HG03135 (cell line): ENCODE data around the gene RPS21.

Experiments used
- ATAC-seq: cut with Tn5 transposase; IDR thresholded peaks from one replicate; pipeline ENCODE4 v1.9.1; 2021; ENCODE audit warnings: mild to moderate bottlenecking, moderate library complexity; ENCODE audit not compliant: unreplicated experiment

The RPS21 gene

GRCh38 chr20:62393830-62394229 is 6.9 kb downstream of the RPS21 start:
- ATAC-seq = no peak

GRCh38 chr20:62394248-62395245 is 7.6 kb downstream of the RPS21 start:
- no peak for ATAC-seq

GRCh38 chr20:62395311-62396242 is 8.7 kb downstream of the RPS21 start:
- no peak for ATAC-seq

- ATAC-seq = no peak
Measured at GRCh38 chr20:62396367-62397239, 9.7 kb downstream of the RPS21 start.

GRCh38 chr20:62398120-62398821 is 11.4 kb downstream of the RPS21 start:
- no peak for ATAC-seq

GRCh38 chr20:62400021-62400420 is 13.1 kb downstream of the RPS21 start:
- no peak for ATAC-seq

- ATAC-seq = no peak
Measured at GRCh38 chr20:62400541-62400940, 13.6 kb downstream of the RPS21 start.

GRCh38 chr20:62401331-62401779 is 14.5 kb downstream of the RPS21 start:
- ATAC-seq = no peak

GRCh38 chr20:62402456-62403150 is 15.7 kb downstream of the RPS21 start:
- no peak for ATAC-seq

- no peak for ATAC-seq
Measured at GRCh38 chr20:62403331-62403730, 16.4 kb downstream of the RPS21 start.

- no peak for ATAC-seq
Measured at GRCh38 chr20:62404112-62404665, 17.3 kb downstream of the RPS21 start.

GRCh38 chr20:62404761-62405107 is 17.8 kb downstream of the RPS21 start:
- ATAC-seq = no peak

- no peak for ATAC-seq
Measured at GRCh38 chr20:62405108-62405980, 18.4 kb downstream of the RPS21 start.

GRCh38 chr20:62405981-62406513 is 19.1 kb downstream of the RPS21 start:
- ATAC-seq = no peak

GRCh38 chr20:62406635-62407176 is 19.8 kb downstream of the RPS21 start:
- no peak for ATAC-seq

GRCh38 chr20:62407221-62407992 is 20.5 kb downstream of the RPS21 start, which contains the start of gene CABLES2:
CABLES2 (minus strand) TSS chr20:62407285; CDS start chr20:62407276, 9 bp downstream.
- ATAC-seq = peak; percentile 82

GRCh38 chr20:62408055-62408454 is 21.2 kb downstream of the RPS21 start:
- no peak for ATAC-seq
